ENCODE measurements around the gene DACH1.

The DACH1 gene

GRCh38 chr13:71771144-71771543 lies 95.9 kb downstream of the DACH1 start:
- DNase-seq, result no peak

DNA sequence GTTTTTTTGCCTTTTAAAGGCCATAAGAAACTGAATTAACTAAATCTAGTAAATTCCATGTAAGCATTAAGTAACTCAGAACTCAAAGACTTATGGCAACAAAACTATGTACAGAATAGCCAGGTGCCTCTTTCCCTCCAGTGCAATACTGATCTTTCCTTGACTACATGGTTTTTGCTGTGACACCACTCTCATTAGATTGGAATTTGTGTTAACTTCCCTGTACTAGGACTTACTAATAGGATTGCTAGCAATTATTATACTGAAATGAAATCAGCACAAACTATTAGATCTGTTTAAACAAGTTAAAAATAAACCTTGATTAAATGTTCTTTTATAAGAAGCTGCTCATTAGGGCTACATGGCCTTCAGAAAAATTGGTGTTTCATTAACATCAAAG lies 96.3 kb downstream of the DACH1 start:
- DNase-seq, result no peak

GRCh38 chr13:71768881-71769280 lies 98.1 kb downstream of the DACH1 start:
- no peak for DNase-seq

GRCh38 chr13:71759651-71760511 lies 107.1 kb downstream of the DACH1 start:
- DNase-seq, result no peak

GRCh38 chr13:71758828-71759227 lies 108.2 kb downstream of the DACH1 start:
- no peak for DNase-seq

GRCh38 chr13:71754407-71754974 lies 112.5 kb downstream of the DACH1 start:
- DNase-seq, result no peak

DNA sequence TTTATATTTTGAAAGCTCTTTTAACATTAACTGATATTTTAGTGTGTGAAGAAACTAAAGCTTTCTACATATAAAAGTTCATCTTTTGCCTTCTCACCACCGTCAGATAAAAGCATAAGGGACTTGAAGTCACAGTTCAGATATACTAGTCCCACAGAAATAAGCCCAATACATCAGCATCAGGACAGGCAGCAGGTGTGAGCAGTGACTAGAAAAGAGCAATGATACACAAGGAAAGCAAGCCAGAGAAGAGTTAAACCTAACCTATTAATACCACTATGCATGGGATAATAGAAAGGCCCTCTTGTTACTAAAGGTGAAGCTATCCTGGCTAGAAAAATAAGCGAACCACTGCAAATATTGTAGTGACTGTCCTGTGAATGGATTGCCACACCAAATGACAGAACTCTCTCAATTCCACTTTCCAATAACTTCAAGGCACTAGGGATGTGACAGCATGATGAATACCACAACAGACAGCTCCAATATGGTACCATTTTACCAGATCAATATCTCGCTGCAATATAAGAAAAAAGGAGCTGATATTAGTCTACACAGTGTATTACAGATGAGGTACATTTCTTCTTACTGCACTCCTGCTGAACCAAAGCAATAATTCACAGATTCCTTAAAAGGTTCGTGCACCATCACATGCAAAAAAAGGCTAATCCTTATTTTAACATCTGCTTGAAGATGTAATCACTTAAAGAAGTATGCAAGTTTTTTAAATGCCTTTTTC lies 114.1 kb downstream of the DACH1 start:
- DNase-seq, result no peak

DNA sequence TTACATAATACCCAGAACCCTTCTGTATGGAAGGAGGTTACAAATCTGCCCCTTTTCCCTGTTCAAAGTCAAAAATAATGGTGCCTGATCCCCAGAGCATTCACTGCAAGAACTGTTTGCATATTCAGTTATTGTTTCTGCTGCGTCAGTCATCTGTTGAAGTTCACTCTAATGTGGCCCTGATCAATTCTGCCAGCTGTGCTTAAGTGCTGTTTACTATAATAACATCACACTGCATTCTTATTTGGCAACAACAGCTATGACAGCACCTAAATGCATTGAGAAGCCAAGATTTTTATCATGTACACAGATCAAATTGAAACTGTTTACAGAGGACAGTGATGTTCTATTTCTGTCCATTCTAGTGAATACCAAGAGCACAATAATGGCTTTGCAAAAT lies 115.9 kb downstream of the DACH1 start:
- no peak for DNase-seq

DNA sequence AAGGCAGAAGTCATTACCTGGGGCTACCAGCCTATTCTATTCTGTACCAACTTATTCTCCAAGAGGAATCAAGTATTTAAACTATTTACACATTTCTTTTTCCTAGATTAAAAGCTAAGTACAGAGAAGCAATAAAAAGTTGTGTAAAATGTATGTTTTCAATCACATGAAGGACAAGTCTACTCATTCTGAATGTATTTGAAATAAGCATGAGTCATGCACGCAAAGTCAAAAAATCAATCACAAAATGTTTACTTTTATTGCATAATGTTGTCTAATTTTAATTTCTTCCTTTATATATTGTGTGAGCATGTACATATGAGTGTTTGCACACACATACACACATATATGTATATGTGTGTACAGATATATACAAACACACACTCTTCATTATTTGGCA lies 136.7 kb downstream of the DACH1 start:
- DNase-seq, result no peak

- no peak for DNase-seq
These were observed 137.6 kb downstream of the DACH1 start for GRCh38 chr13:71729441-71729840.

DNA sequence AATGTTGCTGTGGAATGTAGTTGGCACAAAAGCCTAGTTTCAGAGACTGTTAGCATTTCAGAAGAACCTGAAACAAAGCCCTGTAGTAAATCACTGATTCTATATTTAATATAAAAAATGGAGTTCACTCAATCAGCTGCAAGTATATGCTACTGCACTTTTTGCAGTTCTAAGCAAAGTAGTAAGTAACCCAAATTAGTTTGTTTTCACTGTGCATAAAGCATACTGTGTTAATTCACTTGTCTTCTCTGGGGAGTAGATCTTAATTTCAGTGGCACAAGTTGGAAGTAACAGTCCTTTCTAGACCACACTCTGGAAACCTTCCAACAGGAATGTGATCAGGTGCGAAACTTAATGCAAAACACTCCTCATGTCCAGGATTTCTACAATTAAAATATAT lies 139.3 kb downstream of the DACH1 start:
- no peak for DNase-seq

DNA sequence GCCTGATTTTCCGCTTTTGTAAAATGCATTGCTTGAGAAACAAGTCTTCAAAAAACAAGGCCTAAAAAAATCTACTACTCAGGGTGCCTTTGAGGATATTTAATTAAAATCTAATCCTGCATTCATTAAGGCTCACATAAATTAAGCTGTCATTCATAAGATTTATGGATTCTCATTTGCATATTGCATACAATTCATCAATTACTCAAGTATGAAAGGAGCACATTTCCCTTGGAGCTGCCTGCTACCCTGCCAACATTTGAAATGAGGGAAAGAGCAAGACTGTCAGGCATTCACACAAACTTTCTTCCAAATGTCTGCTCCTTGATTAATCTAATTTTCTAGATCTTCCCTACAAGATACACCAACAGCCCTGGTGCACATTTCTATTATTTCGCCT lies 140.0 kb downstream of the DACH1 start:
- no peak for DNase-seq

GRCh38 chr13:71722206-71722605 lies 144.8 kb downstream of the DACH1 start:
- DNase-seq, result no peak

GRCh38 chr13:71721104-71721503 lies 145.9 kb downstream of the DACH1 start:
- DNase-seq, result no peak

- no peak for DNase-seq
These were observed 148.1 kb downstream of the DACH1 start for GRCh38 chr13:71718931-71719330.

DNA sequence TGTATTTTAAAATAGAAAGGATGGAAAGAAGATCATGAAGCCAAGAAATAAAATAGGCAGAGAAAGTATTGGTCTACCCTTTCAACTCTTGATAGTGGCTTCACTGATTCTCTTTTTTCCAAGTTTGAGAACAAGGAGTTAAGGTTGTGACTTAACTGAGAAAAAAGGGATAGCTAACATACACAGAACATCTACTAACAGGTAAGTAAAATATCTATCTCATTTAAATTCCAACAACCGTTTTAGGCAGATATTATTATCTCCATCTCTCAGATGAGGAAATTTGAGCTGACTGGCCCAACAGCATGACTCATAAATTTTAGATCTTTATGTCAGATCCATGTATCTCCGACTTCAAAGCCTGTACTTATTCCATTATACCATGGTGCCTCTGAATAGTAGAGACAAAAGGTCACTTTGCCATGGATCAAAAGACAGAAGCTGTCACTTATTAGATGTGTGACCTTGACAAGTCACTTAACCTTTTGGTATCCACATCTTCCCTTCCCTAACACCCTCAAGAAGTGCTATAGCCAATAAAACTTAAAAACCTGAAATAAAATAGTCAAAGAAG lies 152.1 kb downstream of the DACH1 start:
- DNase-seq, result no peak

GRCh38 chr13:71712988-71713653 lies 153.9 kb downstream of the DACH1 start:
- no peak for DNase-seq

GRCh38 chr13:71704656-71705055 lies 162.3 kb downstream of the DACH1 start:
- no peak for DNase-seq

GRCh38 chr13:71703138-71703537 lies 163.9 kb downstream of the DACH1 start:
- DNase-seq, result no peak

DNA sequence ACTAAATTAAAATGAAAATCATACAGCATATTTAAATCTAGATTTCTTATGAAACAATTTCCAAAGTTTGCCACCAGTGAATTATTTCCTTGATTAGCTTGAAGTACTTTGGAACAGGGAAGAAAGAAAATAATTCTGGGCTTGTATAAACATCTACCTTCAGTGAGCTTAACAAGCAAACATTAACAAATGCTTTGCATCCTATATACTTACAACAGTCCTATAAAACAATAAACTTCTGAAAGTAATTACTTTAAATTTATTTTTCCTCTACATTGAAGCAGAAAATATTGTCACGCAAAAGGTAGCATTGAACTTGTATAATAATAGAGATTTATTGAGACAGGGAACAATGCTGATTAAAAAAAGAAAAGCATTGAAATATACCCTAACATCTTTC lies 164.8 kb downstream of the DACH1 start:
- DNase-seq, result no peak

DNA sequence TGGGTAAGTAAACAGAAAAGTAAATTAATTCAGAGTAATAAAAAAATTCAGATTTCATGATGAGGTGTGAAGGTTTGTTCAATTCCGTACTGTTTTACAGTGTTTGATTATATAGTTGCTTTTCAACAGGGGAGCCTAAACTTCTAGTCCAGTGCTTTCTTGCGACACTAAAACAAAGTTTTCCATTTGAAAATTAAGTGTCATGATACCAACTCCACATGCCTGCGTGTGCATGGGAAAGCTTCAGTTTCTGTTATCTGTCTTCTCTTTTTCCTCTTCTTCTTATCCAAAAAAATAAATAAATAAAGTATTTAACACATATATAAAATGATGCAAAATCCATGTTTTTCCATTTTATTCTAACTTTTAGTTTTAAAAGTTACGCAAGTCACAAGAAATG lies 165.3 kb downstream of the DACH1 start:
- no peak for DNase-seq

DNA sequence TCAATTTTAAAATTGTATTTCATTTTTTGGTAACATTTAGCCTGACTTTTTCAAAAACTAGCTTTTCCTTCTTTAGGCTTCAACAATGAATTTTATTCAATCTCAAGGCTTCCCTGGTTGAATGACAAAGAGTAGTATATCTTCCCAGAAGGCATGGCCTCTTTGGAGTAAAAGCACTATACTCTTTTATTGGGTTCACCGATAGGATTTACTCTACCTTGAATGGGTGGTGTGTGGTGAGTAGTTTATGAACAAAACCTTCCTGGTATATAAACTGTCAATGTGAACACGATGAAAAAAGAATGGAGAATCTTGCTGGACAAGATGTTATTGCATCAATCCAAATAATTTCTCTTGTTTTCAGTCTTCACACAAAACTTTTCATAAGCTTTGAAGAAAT lies 167.7 kb downstream of the DACH1 start:
- DNase-seq, result no peak

GRCh38 chr13:71695662-71696061 lies 171.3 kb downstream of the DACH1 start:
- no peak for DNase-seq

Measured in CD4-positive, alpha-beta T cell treated with Interleukin-15 for 1 hour (primary cell).